ENCODE measurements around the gene ID4. TPM values are rescaled to one million over a fixed set of nuclear protein-coding genes. Genes with fewer than 3 reads are reported as not detected.

Gene ID4
- total RNA-seq, 1 donor from 2014 or later, result 46.8 TPM

DNA sequence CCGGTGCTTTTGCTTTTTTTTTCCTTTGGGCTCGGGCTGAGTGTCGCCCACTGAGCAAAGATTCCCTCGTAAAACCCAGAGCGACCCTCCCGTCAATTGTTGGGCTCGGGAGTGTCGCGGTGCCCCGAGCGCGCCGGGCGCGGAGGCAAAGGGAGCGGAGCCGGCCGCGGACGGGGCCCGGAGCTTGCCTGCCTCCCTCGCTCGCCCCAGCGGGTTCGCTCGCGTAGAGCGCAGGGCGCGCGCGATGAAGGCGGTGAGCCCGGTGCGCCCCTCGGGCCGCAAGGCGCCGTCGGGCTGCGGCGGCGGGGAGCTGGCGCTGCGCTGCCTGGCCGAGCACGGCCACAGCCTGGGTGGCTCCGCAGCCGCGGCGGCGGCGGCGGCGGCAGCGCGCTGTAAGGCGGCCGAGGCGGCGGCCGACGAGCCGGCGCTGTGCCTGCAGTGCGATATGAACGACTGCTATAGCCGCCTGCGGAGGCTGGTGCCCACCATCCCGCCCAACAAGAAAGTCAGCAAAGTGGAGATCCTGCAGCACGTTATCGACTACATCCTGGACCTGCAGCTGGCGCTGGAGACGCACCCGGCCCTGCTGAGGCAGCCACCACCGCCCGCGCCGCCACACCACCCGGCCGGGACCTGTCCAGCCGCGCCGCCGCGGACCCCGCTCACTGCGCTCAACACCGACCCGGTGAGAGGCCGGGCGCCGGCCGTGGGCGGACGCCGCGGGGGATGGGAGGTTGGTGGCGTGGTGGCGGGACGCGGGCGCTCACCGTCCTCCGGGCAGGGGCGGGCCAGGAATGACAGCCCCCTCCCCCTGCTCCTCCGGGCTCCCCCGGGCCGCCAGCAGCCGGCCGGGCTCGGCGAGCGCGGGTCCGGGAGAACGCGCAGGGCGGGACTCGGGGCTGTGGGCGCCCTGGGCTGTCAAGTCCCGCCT is 606 bp downstream of the ID4 start:
- DNase-seq (ENCODE audit: extremely low spot score, unreplicated experiment), result peak; percentile 87
- Mint-ChIP-seq H3K4me1 (ENCODE audit: unreplicated experiment) (peaks cover 33% of the 10 kb centered on the region), H3K27ac (ENCODE audit: unreplicated experiment) (peak overlapping the region; percentile 93)

DNA sequence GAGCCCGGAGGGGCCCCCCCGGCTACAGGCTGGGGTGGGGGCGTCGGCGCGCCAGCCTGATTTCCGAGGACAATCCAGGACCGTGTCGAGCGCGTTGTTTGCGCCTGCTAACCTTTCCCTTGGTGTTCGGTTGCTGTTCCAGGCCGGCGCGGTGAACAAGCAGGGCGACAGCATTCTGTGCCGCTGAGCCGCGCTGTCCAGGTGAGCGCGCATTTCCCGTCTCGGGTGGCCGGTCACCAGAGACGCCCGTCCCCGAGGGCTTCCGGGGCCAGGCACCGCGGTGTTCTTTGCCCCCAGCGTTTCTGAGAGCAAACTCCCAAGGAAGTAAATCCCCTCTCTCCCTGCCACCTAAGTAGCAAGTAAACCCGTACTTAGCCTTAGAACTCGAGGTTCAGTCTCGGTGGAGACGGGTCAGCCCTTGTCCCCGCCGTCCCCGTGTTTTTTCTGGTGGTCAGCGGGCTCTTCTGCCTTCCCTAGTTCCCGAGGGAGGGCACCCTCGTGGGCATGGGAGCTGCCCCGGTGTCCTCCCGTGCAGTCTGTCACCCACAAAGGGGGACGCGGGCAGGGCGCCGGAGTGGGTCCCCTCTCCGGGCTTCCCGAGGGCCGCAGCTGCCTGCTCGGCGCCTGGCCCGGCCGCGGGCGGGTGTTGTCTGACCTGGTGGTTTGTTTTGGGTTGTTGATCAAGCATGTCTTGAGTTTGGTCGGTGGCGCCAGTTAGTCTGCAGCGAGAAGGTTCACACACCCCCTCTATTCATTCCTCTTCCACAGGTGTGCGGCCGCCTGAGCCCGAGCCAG is 1.5 kb downstream of the ID4 start:
- H3K36me3 Mint-ChIP-seq (ENCODE audit: unreplicated experiment), result peaks cover 12% of the 10 kb centered on the region
- TF ChIP-seq, protein P1, sequence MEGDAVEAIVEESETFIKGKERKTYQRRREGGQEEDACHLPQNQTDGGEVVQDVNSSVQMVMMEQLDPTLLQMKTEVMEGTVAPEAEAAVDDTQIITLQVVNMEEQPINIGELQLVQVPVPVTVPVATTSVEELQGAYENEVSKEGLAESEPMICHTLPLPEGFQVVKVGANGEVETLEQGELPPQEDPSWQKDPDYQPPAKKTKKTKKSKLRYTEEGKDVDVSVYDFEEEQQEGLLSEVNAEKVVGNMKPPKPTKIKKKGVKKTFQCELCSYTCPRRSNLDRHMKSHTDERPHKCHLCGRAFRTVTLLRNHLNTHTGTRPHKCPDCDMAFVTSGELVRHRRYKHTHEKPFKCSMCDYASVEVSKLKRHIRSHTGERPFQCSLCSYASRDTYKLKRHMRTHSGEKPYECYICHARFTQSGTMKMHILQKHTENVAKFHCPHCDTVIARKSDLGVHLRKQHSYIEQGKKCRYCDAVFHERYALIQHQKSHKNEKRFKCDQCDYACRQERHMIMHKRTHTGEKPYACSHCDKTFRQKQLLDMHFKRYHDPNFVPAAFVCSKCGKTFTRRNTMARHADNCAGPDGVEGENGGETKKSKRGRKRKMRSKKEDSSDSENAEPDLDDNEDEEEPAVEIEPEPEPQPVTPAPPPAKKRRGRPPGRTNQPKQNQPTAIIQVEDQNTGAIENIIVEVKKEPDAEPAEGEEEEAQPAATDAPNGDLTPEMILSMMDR (IDR thresholded peaks at IDR 0.05), result no peak
- no peaks in the 10 kb centered on the region for H3K9me3 Mint-ChIP-seq (ENCODE audit: unreplicated experiment)
- H3K4me3 Mint-ChIP-seq (ENCODE audit: unreplicated experiment), result peak overlapping the region; percentile 93
- peak; percentile 85 for DNase-seq (ENCODE audit: extremely low spot score, unreplicated experiment)
- H3K4me1 Mint-ChIP-seq (ENCODE audit: unreplicated experiment), result peaks cover 36% of the 10 kb centered on the region
- H3K27ac Mint-ChIP-seq (ENCODE audit: unreplicated experiment), result peak overlapping the region; percentile 89
- H3K27me3 Mint-ChIP-seq (ENCODE audit: unreplicated experiment), result no peaks in the 10 kb centered on the region

More for the DNA sequence above, 606 bp downstream of the ID4 start:
- no peaks in the 10 kb centered on the region for H3K9me3 Mint-ChIP-seq (ENCODE audit: unreplicated experiment)
- TF ChIP-seq, protein P1 (IDR thresholded peaks at IDR 0.05), result no peak
- H3K27me3 Mint-ChIP-seq (ENCODE audit: unreplicated experiment), result no peaks in the 10 kb centered on the region
- peaks cover 12% of the 10 kb centered on the region for H3K36me3 Mint-ChIP-seq (ENCODE audit: unreplicated experiment)
- peak overlapping the region; percentile 93 for H3K4me3 Mint-ChIP-seq (ENCODE audit: unreplicated experiment)

DNA sequence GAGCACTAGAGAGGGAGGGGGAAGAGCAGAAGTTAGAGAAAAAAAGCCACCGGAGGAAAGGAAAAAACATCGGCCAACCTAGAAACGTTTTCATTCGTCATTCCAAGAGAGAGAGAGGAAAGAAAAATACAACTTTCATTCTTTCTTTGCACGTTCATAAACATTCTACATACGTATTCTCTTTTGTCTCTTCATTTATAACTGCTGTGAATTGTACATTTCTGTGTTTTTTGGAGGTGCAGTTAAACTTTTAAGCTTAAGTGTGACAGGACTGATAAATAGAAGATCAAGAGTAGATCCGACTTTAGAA is 2.0 kb downstream of the ID4 start:
- no peak for DNase-seq (ENCODE audit: extremely low spot score, unreplicated experiment)
- H3K27me3 Mint-ChIP-seq (ENCODE audit: unreplicated experiment), result no peaks in the 10 kb centered on the region
- TF ChIP-seq, protein P1 (IDR thresholded peaks at IDR 0.05), result no peak
- H3K36me3 Mint-ChIP-seq (ENCODE audit: unreplicated experiment), result peaks cover 12% of the 10 kb centered on the region
- H3K9me3 Mint-ChIP-seq (ENCODE audit: unreplicated experiment), result no peaks in the 10 kb centered on the region
- peak overlapping the region; percentile 89 for H3K27ac Mint-ChIP-seq (ENCODE audit: unreplicated experiment)
- peak overlapping the region; percentile 93 for H3K4me3 Mint-ChIP-seq (ENCODE audit: unreplicated experiment)
- peaks cover 38% of the 10 kb centered on the region for H3K4me1 Mint-ChIP-seq (ENCODE audit: unreplicated experiment)

DNA sequence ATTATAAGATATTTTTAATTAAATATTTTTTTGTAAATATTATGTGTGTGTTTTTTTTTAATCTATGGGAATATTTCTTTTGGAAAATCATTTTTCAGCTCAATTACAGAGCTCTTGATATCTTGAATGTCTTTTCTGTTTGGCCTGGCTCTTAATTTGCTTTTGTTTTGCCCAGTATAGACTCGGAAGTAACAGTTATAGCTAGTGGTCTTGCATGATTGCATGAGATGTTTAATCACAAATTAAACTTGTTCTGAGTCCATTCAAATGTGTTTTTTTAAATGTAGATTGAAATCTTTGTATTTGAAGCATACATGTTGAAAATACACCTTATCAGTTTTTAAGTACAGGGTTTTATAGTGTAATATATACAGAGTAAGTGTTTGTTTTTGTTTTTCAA is 2.6 kb downstream of the ID4 start:
- Mint-ChIP-seq H3K27me3 (ENCODE audit: unreplicated experiment) (no peaks in the 10 kb centered on the region), H3K4me3 (ENCODE audit: unreplicated experiment) (peak overlapping the region; percentile 75), H3K4me1 (ENCODE audit: unreplicated experiment) (peaks cover 40% of the 10 kb centered on the region), H3K9me3 (ENCODE audit: unreplicated experiment) (no peaks in the 10 kb centered on the region), H3K27ac (ENCODE audit: unreplicated experiment) (peak overlapping the region; percentile 72), H3K36me3 (ENCODE audit: unreplicated experiment) (peaks cover 12% of the 10 kb centered on the region)
- TF ChIP-seq, protein P1 (IDR thresholded peaks at IDR 0.05), result no peak
- no peak for DNase-seq (ENCODE audit: extremely low spot score, unreplicated experiment)

DNA sequence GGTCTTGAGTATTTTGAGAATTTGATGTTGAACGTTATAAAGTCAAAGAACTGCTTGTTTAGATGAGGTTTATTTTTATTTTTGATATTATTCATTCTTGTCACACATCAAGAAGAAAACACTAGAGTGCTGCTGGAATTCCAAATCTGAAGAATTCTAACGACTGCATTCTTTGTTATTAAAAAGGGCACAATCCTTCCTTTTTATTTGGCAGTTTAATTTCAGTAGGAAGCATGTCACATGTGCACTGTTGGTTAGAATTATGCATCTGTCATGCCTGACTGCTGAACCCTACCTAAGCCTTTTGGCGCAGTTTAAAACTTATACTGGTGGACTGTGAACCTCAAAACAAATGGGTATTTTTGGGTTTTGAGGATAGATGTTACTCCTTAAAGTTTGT is 4.0 kb downstream of the ID4 start:
- Mint-ChIP-seq H3K27ac (ENCODE audit: unreplicated experiment) (no peak overlapping the region), H3K27me3 (ENCODE audit: unreplicated experiment) (no peaks in the 10 kb centered on the region), H3K36me3 (ENCODE audit: unreplicated experiment) (peaks cover 12% of the 10 kb centered on the region), H3K4me1 (ENCODE audit: unreplicated experiment) (peaks cover 50% of the 10 kb centered on the region), H3K9me3 (ENCODE audit: unreplicated experiment) (no peaks in the 10 kb centered on the region), H3K4me3 (ENCODE audit: unreplicated experiment) (no peak overlapping the region)
- no peak for DNase-seq (ENCODE audit: extremely low spot score, unreplicated experiment)
- TF ChIP-seq, protein P1 (IDR thresholded peaks at IDR 0.05), result no peak

Data from osteocyte (in vitro differentiated cells).